ENCODE data around the gene CADPS.

Gene CADPS

DNA sequence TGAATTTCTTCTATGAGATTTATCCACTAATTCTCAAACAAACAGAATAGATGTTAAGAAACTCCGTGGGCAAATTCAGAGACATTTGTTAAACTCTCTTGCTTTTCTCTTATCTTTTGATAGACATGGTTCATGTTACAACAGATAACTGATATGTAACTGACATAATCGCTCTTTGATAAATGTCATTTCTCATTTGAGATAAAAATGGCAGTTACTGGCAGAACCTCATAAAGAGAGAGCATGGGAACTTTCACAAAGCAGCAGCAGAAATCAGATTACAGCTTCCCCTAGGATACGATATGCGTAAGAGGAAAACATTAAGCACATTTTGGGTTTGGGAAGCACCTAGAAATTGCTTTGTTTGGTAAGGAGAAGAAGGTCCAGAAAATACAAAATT, 126.1 kb downstream of the CADPS start:
- Histone ChIP-seq H3K36me3 (ENCODE audit: insufficient read depth) (no peaks in the 10 kb centered on the region), H3K4me1 (ENCODE audit: low read depth, poor library complexity, severe bottlenecking) (no peaks in the 10 kb centered on the region), H4K20me1 (ENCODE audit: insufficient read depth) (no peaks in the 10 kb centered on the region), H2AFZ (ENCODE audit: low read depth) (no peak overlapping the region), H3K79me2 (ENCODE audit: insufficient read depth, low read depth) (no peaks in the 10 kb centered on the region), H3K9ac (no peak overlapping the region), H3K27ac (no peak overlapping the region), H3K4me3 (IDR thresholded peaks at IDR 0.05; ENCODE audit: insufficient read depth, low read depth, low read length) (no peak overlapping the region), H3K27me3 (ENCODE audit: insufficient read depth, low read depth) (no peaks in the 10 kb centered on the region), H3K4me2 (no peak overlapping the region)
- TF ChIP-seq, protein P1, sequence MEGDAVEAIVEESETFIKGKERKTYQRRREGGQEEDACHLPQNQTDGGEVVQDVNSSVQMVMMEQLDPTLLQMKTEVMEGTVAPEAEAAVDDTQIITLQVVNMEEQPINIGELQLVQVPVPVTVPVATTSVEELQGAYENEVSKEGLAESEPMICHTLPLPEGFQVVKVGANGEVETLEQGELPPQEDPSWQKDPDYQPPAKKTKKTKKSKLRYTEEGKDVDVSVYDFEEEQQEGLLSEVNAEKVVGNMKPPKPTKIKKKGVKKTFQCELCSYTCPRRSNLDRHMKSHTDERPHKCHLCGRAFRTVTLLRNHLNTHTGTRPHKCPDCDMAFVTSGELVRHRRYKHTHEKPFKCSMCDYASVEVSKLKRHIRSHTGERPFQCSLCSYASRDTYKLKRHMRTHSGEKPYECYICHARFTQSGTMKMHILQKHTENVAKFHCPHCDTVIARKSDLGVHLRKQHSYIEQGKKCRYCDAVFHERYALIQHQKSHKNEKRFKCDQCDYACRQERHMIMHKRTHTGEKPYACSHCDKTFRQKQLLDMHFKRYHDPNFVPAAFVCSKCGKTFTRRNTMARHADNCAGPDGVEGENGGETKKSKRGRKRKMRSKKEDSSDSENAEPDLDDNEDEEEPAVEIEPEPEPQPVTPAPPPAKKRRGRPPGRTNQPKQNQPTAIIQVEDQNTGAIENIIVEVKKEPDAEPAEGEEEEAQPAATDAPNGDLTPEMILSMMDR (conservative IDR thresholded peaks at IDR 0.05; ENCODE audit: low read depth, low read length) = no peak

DNA sequence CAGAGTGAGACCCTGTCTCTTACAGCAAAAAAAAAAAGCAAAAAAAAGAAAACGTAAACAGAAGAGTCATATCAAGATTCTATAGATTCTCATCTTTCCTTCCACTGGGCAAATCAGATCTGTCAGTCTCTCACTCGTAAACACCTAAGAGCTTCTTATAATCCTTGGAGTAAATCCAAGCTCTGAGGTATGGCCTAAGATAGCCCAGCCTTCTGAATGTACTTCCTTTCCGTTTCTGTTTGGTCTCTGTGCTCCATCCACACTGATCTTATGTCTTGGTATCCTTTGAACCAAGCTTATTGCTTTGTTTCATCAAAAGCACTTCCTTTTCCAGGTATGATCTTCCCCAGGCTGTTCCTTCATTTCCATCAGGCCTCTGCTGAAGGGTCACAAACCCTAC, 137.8 kb downstream of the CADPS start:
- Histone ChIP-seq H3K27ac (no peak overlapping the region), H3K27me3 (ENCODE audit: insufficient read depth, low read depth) (no peaks in the 10 kb centered on the region), H3K36me3 (ENCODE audit: insufficient read depth) (no peaks in the 10 kb centered on the region), H4K20me1 (ENCODE audit: insufficient read depth) (no peaks in the 10 kb centered on the region), H3K79me2 (ENCODE audit: insufficient read depth, low read depth) (no peaks in the 10 kb centered on the region), H2AFZ (ENCODE audit: low read depth) (no peak overlapping the region), H3K9ac (no peak overlapping the region), H3K4me1 (ENCODE audit: low read depth, poor library complexity, severe bottlenecking) (no peaks in the 10 kb centered on the region), H3K4me2 (no peak overlapping the region), H3K4me3 (IDR thresholded peaks at IDR 0.05; ENCODE audit: insufficient read depth, low read depth, low read length) (no peak overlapping the region)
- TF ChIP-seq, protein P1 (conservative IDR thresholded peaks at IDR 0.05; ENCODE audit: low read depth, low read length) = no peak

DNA sequence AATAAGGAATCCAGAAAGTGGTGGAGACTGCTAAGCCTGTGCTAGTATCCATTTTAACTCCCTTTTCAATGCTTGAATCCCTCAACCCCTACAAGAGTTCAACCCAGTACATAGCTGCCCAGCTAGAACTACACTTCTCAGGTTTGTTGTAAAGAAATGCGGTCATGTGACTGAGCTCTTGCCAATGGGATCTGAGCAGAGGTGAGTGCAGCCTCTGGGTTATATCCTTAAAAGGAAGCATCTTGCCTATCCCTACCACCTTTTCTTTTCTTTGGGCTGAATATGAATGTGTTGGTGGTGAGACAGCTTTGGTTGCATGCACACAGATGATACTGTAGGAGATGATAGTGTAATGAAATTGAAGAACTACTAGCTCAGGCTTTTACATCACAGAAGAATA, 139.7 kb downstream of the CADPS start:
- TF ChIP-seq, protein P1 (conservative IDR thresholded peaks at IDR 0.05; ENCODE audit: low read depth, low read length) = no peak
- Histone ChIP-seq H3K9ac (no peak overlapping the region), H3K27ac (no peak overlapping the region), H3K4me3 (IDR thresholded peaks at IDR 0.05; ENCODE audit: insufficient read depth, low read depth, low read length) (no peak overlapping the region), H2AFZ (ENCODE audit: low read depth) (no peak overlapping the region), H4K20me1 (ENCODE audit: insufficient read depth) (no peaks in the 10 kb centered on the region), H3K4me1 (ENCODE audit: low read depth, poor library complexity, severe bottlenecking) (no peaks in the 10 kb centered on the region), H3K36me3 (ENCODE audit: insufficient read depth) (no peaks in the 10 kb centered on the region), H3K79me2 (ENCODE audit: insufficient read depth, low read depth) (no peaks in the 10 kb centered on the region), H3K4me2 (no peak overlapping the region), H3K27me3 (ENCODE audit: insufficient read depth, low read depth) (no peaks in the 10 kb centered on the region)

GRCh38 chr3:62732183-62732904, 142.9 kb downstream of the CADPS start:
- no peak overlapping the region for H3K9ac ChIP-seq
- no peaks in the 10 kb centered on the region for H3K36me3 ChIP-seq (ENCODE audit: insufficient read depth)
- no peaks in the 10 kb centered on the region for H3K4me1 ChIP-seq (ENCODE audit: low read depth, poor library complexity, severe bottlenecking)
- TF ChIP-seq, protein P1 (conservative IDR thresholded peaks at IDR 0.05; ENCODE audit: low read depth, low read length) = no peak
- H4K20me1 ChIP-seq (ENCODE audit: insufficient read depth) = no peaks in the 10 kb centered on the region
- no peaks in the 10 kb centered on the region for H3K27me3 ChIP-seq (ENCODE audit: insufficient read depth, low read depth)
- H3K4me3 ChIP-seq (IDR thresholded peaks at IDR 0.05; ENCODE audit: insufficient read depth, low read depth, low read length) = no peak overlapping the region
- H2AFZ ChIP-seq (ENCODE audit: low read depth) = no peak overlapping the region
- H3K27ac ChIP-seq = no peak overlapping the region
- no peaks in the 10 kb centered on the region for H3K79me2 ChIP-seq (ENCODE audit: insufficient read depth, low read depth)
- H3K4me2 ChIP-seq = no peak overlapping the region

Data from KMS-11 (cell line).